ENCODE measurements around the gene MAP4K3.

Gene MAP4K3

DNA sequence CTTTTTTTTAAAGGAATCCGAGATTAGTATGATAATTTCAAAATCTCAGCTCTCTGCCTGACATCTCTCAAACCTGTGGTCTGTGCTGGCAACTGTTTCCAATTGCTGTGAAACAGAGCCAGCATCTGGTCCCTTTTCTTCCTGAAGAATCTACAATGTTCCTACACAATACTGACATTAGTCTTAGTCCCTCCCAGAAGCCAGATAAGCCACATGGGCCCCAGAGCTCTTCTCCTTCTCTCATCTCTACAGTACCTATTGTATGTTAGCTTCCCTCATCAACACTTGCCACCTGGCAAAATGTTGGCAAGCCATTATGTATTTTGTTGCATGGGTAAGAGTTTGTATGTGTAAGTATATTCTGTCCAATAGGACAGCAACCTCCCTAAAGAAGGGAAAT is 130.5 kb downstream of the MAP4K3 start:
- DNase-seq (ENCODE audit: low read depth, low spot score): no peak

DNA sequence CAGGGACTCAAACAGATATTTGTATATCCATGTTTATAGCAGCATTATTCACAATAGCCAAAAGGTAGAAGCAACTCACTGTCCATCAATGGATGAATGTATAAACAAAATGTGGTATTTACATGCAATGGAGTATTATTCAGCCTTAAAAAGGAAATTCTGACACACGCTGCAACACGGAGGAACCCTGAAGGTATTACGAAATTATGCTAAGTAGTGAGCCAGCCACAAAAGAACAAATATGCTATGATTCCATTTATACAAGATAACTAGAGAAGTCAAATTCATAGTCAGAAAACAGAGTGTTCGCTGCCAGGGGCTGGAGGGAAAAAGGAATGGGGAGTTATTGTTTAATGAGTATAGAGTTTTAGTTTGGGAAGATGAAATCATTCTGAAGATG is 132.4 kb downstream of the MAP4K3 start:
- no peak for DNase-seq (ENCODE audit: low read depth, low spot score)

DNA sequence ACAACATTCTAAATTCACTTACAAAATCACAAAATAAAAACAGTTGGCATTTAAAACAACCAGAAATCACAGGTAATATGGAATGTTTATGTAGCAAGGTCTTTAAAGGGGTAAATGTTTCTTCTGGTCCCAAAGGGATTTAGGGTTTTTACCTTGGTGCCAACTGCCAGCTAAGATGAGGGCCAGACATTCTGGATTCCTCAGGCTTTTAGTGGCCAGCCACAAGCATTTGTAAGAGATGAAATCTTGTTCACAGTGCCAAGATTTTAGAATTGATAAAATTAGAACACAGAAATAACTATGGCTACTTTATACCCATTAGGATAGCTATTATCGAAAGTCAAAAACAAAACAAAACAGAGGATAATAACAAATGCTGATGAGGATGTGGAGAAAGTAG is 132.9 kb downstream of the MAP4K3 start:
- no peak for DNase-seq (ENCODE audit: low read depth, low spot score)

- no peak for DNase-seq (ENCODE audit: low read depth, low spot score)
These were observed 135.7 kb downstream of the MAP4K3 start for GRCh38 chr2:39301352-39301751.

- no peak for DNase-seq (ENCODE audit: low read depth, low spot score)
These were observed 136.8 kb downstream of the MAP4K3 start for GRCh38 chr2:39300044-39300978.

DNA sequence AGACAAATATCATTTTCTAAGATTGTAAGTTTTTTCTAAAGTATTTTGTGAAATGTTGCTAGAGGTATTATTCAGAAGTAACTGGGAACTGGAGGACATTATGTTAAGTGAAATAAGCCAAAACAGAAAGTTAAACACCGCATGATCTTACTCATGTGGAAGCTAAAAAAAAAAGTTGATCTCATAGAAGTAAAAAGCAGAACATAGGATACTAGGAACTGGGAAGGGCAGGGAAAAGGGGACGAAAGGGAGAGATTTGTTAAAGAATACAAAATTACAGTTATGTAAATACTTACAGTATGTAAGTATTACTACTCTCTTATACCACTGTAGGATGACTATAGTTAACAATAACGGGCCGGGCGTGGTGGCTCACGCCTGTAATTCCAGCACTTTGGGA is 146.7 kb downstream of the MAP4K3 start:
- DNase-seq (ENCODE audit: low read depth, low spot score): no peak

GRCh38 chr2:39289609-39290008 is 147.5 kb downstream of the MAP4K3 start:
- DNase-seq (ENCODE audit: low read depth, low spot score): no peak

DNA sequence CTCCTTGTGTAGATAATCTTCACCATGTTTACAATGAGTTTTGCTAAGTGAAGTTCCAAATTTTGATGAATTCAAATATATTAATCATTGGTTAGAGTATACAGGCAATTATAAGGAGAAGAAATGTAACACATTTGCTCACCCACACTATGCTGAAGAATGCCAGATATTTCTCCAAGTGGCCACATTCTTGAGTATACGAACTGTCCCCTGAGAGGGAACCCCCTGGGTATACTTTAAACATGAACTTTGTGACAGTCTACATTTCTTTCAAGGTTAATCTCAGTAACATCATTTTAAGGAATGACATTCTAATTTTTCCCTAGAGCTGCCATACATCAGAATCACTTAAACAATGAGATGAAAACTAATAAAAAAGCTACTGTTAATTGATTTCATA is 153.5 kb downstream of the MAP4K3 start:
- no peak for DNase-seq (ENCODE audit: low read depth, low spot score)

DNA sequence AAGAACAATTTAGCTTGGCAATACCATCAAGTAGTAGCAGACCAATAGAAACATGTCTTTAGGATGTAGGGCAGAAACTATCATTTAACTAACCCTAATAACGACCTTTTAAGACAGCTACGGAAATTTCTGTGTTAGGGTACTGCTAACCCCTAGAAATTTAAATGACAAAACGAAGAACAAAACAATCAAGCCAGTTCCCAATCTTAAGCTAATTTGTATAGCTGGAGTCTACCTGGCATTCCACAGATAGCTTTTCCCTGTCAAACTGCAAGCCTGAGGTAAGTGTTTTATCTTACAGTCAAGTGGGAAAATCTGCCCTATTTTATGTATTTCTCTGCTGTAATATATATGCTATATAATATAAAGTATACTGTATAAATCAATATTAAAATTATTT is 155.7 kb downstream of the MAP4K3 start:
- no peak for DNase-seq (ENCODE audit: low read depth, low spot score)

GRCh38 chr2:39275016-39275415 is 162.1 kb downstream of the MAP4K3 start:
- no peak for DNase-seq (ENCODE audit: low read depth, low spot score)

DNA sequence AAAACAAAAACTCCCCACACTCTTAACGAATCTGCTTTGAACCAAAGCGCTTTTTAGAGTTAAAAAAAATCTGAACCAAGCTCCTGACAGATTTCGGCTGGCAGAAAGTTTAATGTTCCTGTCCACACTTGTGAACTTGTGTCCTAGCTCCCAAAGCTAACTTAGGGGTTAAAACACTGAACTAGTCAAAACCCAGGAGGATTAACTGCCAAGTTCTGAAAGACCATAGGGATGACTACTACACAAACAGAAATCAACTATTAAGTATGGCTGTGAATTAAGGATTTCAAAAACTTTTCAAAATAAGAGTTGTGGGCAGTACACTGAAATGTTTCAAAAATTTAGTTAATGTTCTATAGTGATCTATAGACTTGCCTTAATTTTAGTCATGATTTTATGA is 167.1 kb downstream of the MAP4K3 start:
- no peak for DNase-seq (ENCODE audit: low read depth, low spot score)

DNA sequence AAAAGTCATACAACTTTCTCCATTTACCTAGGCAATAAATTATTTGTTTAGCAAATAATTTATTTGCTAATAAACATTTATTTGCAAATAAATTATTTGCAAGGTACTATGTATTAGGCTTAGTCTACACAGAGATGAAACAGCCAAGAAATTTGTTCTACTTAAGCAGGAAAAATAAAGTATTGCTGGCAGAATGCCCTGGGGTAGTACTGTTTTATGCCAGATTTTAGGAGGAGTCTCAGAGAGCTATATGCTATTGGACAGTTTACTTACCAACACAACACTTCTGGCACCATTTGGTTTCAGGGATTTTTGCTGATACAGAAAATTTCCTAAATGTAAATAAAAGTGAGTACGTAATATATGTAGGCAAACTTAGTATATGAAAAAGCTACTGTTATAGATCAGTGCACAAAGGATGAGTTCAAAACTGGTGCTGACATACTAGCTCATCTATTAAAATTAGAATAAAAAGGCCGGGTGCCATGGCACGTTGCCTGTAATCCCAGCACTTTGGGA is 170.1 kb downstream of the MAP4K3 start:
- no peak for DNase-seq (ENCODE audit: low read depth, low spot score)

DNA sequence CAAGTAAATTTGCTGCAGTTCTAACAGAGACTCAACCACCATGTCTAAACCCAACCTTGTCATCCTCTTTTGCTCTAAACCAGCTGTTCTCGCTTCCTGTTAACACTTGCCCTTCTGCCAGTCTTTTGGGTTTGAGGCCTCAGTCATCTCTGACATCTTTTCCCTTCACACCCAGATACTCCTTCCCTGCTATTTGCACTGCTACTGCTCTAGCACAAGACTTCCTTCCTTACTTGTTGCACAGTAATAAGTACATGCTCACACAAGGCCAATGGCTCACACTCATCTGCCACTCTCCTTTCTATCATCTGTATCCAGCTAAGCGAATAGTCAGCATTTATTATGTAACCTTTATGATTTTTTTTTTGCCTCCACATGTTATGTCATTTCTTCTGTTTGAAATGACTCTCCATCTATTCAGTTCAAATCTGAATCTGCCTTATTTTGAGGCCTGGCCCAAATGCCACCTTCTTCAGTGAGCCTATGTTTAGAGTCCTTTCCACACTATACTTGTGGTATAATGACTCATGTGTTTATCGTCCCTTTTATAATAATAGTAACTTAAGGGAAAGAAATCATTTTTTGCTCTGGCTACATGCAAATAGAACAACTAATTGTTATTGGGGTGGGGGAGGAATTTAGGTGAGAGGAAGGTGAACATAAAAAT is 170.8 kb downstream of the MAP4K3 start:
- DNase-seq (ENCODE audit: low read depth, low spot score): no peak

GRCh38 chr2:39265315-39265714 is 171.8 kb downstream of the MAP4K3 start:
- DNase-seq (ENCODE audit: low read depth, low spot score): no peak

- DNase-seq (ENCODE audit: low read depth, low spot score): no peak
These were observed 172.4 kb downstream of the MAP4K3 start for GRCh38 chr2:39264733-39265132.

DNA sequence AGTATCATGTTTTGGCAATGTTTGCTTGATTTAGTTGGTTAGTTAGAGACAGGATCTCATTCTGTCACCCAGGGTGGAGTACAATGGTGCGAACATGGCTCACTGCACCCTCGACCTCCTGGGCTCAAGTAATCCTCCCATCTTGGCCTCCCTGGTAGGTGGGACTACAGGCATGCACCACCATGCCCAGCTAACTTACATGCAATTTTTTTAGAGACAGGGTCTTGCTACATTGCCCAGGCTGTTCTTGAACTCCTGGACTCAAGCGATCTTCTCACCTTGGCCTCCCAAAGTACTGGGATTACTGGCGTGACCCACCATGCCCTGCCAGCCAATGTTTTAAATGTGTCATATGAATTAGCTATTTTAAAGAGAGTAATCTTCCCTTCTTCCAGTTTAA is 177.0 kb downstream of the MAP4K3 start:
- DNase-seq (ENCODE audit: low read depth, low spot score): no peak

DNA sequence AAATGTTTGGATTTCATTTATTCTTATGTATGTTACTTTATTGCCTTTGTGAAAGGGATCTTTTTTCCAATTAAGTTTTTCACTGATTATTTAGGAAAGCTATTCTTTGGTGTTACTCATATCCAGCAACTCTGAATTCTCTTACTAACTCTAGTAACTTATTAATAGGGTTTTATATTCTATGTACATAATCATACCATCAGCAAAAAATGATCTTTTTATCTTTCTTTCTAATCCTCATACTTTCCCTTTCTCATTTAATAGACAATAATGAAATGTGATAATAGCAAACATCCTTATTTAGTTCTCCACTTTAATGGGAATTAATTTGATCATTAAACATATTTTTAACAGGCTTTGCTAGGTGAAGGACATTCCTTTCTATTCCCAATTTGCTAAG is 181.0 kb downstream of the MAP4K3 start:
- no peak for DNase-seq (ENCODE audit: low read depth, low spot score)

DNA sequence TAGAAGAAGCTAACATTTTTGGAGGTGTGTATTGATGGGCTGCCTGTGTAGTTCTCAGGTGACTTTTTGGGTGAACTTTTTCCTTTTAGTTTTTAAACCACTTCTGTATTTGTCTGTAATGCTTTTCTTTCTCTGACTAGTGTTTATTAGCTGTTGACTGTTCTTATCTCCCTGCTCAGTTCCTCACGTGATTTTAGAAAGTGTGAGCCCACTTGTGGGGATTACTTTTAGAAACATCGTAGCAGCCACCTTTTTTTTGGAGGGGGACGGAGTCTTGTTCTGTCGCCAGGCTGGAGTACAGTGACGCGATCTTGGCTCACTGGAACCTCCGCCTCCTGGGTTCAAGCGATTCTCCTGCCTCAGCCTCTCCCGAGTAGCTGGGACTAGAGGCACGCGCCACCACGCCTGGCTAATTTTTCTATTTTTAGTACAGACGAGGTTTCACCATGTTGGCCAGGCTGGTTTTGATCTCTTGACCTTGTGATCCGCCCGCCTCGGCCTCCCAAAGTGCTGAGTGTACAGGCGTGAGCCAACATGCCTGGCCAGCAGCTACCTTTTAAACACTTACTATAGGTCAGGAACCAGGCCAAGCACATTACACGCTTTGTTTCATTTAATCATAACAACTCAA is 184.1 kb downstream of the MAP4K3 start:
- no peak for DNase-seq (ENCODE audit: low read depth, low spot score)

GRCh38 chr2:39247512-39248043 is 189.5 kb downstream of the MAP4K3 start:
- no peak for DNase-seq (ENCODE audit: low read depth, low spot score)

GRCh38 chr2:39246382-39246980 is 190.6 kb downstream of the MAP4K3 start:
- no peak for DNase-seq (ENCODE audit: low read depth, low spot score)

DNA sequence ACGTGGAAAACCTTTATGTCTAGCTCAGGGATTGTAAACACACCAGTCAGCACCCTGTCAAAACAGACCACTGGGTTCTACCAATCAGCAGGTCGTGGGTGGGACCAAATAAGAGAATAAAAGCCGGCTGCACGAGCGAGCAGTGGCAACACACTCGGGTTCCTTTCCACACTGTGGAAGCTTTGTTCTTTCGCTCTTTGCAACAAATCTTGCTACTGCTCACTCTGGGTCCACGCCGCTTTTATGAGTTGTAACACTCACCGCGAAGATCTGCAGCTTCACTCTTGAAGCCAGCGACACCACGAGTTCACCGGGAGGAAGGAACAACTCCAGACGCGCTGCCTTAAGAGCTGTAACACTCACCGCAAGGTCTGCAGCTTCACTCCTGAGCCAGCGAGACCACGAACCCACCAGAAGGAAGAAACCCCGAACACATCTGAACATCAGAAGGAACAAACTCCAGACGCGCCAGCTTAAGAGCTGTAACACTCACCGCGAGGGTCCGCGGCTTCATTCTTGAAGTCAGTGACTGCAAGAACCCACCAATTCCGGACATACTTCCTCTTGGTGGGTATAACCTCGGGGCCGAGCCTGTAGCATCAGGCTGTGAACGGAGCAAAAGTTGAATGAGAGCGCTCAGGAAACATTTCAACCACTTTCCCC is 192.0 kb downstream of the MAP4K3 start:
- peak; percentile 70 for DNase-seq (ENCODE audit: low read depth, low spot score)

Data from ELF-1 (cell line).